Trophoblast cell (in vitro differentiated cells and primary cell): ENCODE data around the gene AFF4.
A peak's percentile ranks its signal among the peaks of the same experiment; 100 is the strongest.

ENCODE experiments used
- DNase-seq, 2 donors: peaks; one replicate each; pipeline ENCODE4 v3.0.0-alpha.2; 2016
- H2AFZ ChIP-seq: 2 replicates; pipeline ENCODE4 v1.6.1; 2013; ENCODE audit warnings: low read length, moderate library complexity, mild to moderate bottlenecking; ENCODE audit not compliant: insufficient read depth, poor library complexity
- H2AK5ac ChIP-seq: 2 replicates; pipeline ENCODE4 v1.6.1; 2013; ENCODE audit warnings: mild to moderate bottlenecking, low read length
- H2BK120ac ChIP-seq: 2 replicates; pipeline ENCODE4 v1.6.1; 2013; ENCODE audit warnings: low read length, mild to moderate bottlenecking, moderate library complexity; ENCODE audit not compliant: insufficient read depth, poor library complexity
- H2BK12ac ChIP-seq: 2 replicates; pipeline ENCODE4 v1.6.1; 2013; ENCODE audit warnings: mild to moderate bottlenecking, low read length, moderate library complexity
- H2BK5ac ChIP-seq: 2 replicates; pipeline ENCODE4 v1.6.1; 2013; ENCODE audit warnings: low read length, low read depth, moderate library complexity, mild to moderate bottlenecking; ENCODE audit not compliant: poor library complexity
- H3K14ac ChIP-seq: 2 replicates; pipeline ENCODE4 v1.6.1; 2013; ENCODE audit warnings: mild to moderate bottlenecking, low read length
- H3K18ac ChIP-seq: 2 replicates; pipeline ENCODE4 v1.6.1; 2013; ENCODE audit warnings: mild to moderate bottlenecking, low read length
- H3K23ac ChIP-seq: 2 replicates; pipeline ENCODE4 v1.6.1; 2013; ENCODE audit warnings: low read length
- H3K27ac ChIP-seq: 2 replicates; pipeline ENCODE4 v1.5.1; 2013; ENCODE audit warnings: low read depth, mild to moderate bottlenecking, inconsistent platforms, low read length, moderate library complexity
- H3K27me3 ChIP-seq: 2 replicates; pipeline ENCODE4 v1.6.1; 2013; ENCODE audit warnings: inconsistent platforms, mild to moderate bottlenecking, low read length, moderate library complexity; ENCODE audit not compliant: insufficient read depth
- H3K36me3 ChIP-seq, 2 experiments: 1 replicate in 1 of 2; 2 replicates in 1 of 2; pipeline ENCODE4 v1.6.1; 2013; ENCODE audit warnings: low read length in 2 of 2, mild to moderate bottlenecking in 2 of 2, moderate library complexity in 1 of 2; ENCODE audit not compliant: insufficient read depth in 2 of 2, control insufficient read depth in 1 of 2
- H3K4ac ChIP-seq: 2 replicates; pipeline ENCODE4 v1.6.1; 2013; ENCODE audit warnings: low read depth, mild to moderate bottlenecking, low read length, moderate library complexity
- H3K4me1 ChIP-seq, 2 experiments: 1 replicate in 1 of 2; 2 replicates in 1 of 2; pipeline ENCODE4 v1.6.1; 2013; ENCODE audit warnings: low read length in 2 of 2, mild to moderate bottlenecking in 2 of 2, moderate library complexity in 1 of 2; ENCODE audit not compliant: insufficient read depth in 2 of 2, control insufficient read depth in 1 of 2
- H3K4me2 ChIP-seq: 2 replicates; pipeline ENCODE4 v1.6.1; 2013; ENCODE audit warnings: inconsistent platforms, mild to moderate bottlenecking, low read length, moderate library complexity
- H3K4me3 ChIP-seq: 2 replicates; pipeline ENCODE4 v1.5.1; 2013; ENCODE audit warnings: mild to moderate bottlenecking, low read depth, low read length, inconsistent platforms
- H3K79me1 ChIP-seq: one replicate; pipeline ENCODE4 v1.6.1; 2013; ENCODE audit warnings: low read length
- H3K79me2 ChIP-seq: 2 replicates; pipeline ENCODE4 v1.6.1; 2013; ENCODE audit warnings: low read length, mild to moderate bottlenecking; ENCODE audit not compliant: control insufficient read depth, insufficient read depth, poor library complexity
- H3K9ac ChIP-seq: 2 replicates; pipeline ENCODE4 v1.6.1; 2013; ENCODE audit warnings: mild to moderate bottlenecking, low read length
- H3K9me3 ChIP-seq: 2 replicates; pipeline ENCODE4 v1.6.1; 2013; ENCODE audit warnings: low read depth, mild to moderate bottlenecking, control low read depth, inconsistent platforms, low read length; ENCODE audit not compliant: insufficient read depth
- H4K12ac ChIP-seq: 2 replicates; pipeline ENCODE4 v1.6.1; 2013; ENCODE audit warnings: low read depth, mild to moderate bottlenecking, low read length, moderate library complexity
- H4K8ac ChIP-seq: 2 replicates; pipeline ENCODE4 v1.6.1; 2013; ENCODE audit warnings: low read depth, mild to moderate bottlenecking, low read length, moderate library complexity
- H4K91ac ChIP-seq: one replicate; pipeline ENCODE4 v1.6.1; 2013; ENCODE audit warnings: low read depth, mild to moderate bottlenecking, low read length, moderate library complexity
- WGBS: extraction: QIAGEN DNeasy Blood & Tissue Kit; methylation state at CpG from one replicate; pipeline ENCODE4 v1.1.7; 2013; ENCODE audit warnings: missing lambda C conversion rate; ENCODE audit not compliant: insufficient read length, insufficient coverage; ENCODE audit errors: extremely low coverage; 5-methylcytosine and 5-hydroxymethylcytosine counted together

AFF4 gene

GRCh38 chr5:132877466-132877865, 86.0 kb downstream of the AFF4 start:
- Histone ChIP-seq H3K23ac (no peak overlapping the region), H3K4me1 (no peaks in the 10 kb centered on the region), H3K4ac (no peak overlapping the region), H4K8ac (no peak overlapping the region), H4K91ac (no peak overlapping the region), H2AFZ (no peak overlapping the region), H3K4me2 (no peak overlapping the region), H3K18ac (no peak overlapping the region), H3K9me3 (no peaks in the 10 kb centered on the region), H3K79me2 (no peaks in the 10 kb centered on the region), H3K27ac (no peak overlapping the region), H2BK12ac (no peak overlapping the region), H2AK5ac (no peak overlapping the region), H2BK120ac (no peak overlapping the region), H3K9ac (no peak overlapping the region), H2BK5ac (no peak overlapping the region), H3K36me3 (peaks cover 18 to 32% of the 10 kb centered on the region in 2 experiments), H3K79me1 (no peaks in the 10 kb centered on the region), H3K4me3 (no peak overlapping the region), H3K14ac (no peak overlapping the region), H4K12ac (no peak overlapping the region), H3K27me3 (no peaks in the 10 kb centered on the region)
- DNase-seq, result no peak
- WGBS, result no CpG with 5 or more reads among the region's 2 CpGs

- H3K4me1 ChIP-seq, result no peaks in the 10 kb centered on the region
- H2BK5ac ChIP-seq, result no peak overlapping the region
- no peak overlapping the region for H3K18ac ChIP-seq
- H3K27ac ChIP-seq, result no peak overlapping the region
- H2AFZ ChIP-seq, result no peak overlapping the region
- no peaks in the 10 kb centered on the region for H3K79me2 ChIP-seq
- peaks cover 12 to 36% of the 10 kb centered on the region in 2 experiments for H3K36me3 ChIP-seq
- no peak overlapping the region for H2AK5ac ChIP-seq
- no peak overlapping the region for H3K4ac ChIP-seq
- no peaks in the 10 kb centered on the region for H3K27me3 ChIP-seq
- no peak overlapping the region for H3K23ac ChIP-seq
- no peak overlapping the region for H3K4me2 ChIP-seq
- no peak overlapping the region for H4K12ac ChIP-seq
- H4K91ac ChIP-seq, result no peak overlapping the region
- peak in 1 of 2 donors; percentile 25 for DNase-seq
- no peak overlapping the region for H4K8ac ChIP-seq
- H2BK12ac ChIP-seq, result no peak overlapping the region
- H3K14ac ChIP-seq, result no peak overlapping the region
- no peak overlapping the region for H3K4me3 ChIP-seq
- WGBS, result no CpG with 5 or more reads among the region's 1 CpG
- no peaks in the 10 kb centered on the region for H3K9me3 ChIP-seq
- H3K79me1 ChIP-seq, result no peaks in the 10 kb centered on the region
- H2BK120ac ChIP-seq, result no peak overlapping the region
- H3K9ac ChIP-seq, result no peak overlapping the region
These were observed 87.2 kb downstream of the AFF4 start for GRCh38 chr5:132876020-132876759.

GRCh38 chr5:132873930-132874271, 89.5 kb downstream of the AFF4 start:
- Histone ChIP-seq H3K36me3 (peaks cover 10 to 36% of the 10 kb centered on the region in 2 experiments), H3K9me3 (no peaks in the 10 kb centered on the region), H4K8ac (no peak overlapping the region), H3K79me1 (no peaks in the 10 kb centered on the region), H3K27me3 (no peaks in the 10 kb centered on the region), H3K4me3 (no peak overlapping the region), H3K4me1 (no peaks in the 10 kb centered on the region), H2AFZ (no peak overlapping the region), H3K14ac (no peak overlapping the region), H3K79me2 (no peaks in the 10 kb centered on the region), H2AK5ac (no peak overlapping the region), H3K9ac (no peak overlapping the region), H2BK12ac (no peak overlapping the region), H3K18ac (no peak overlapping the region), H3K4ac (no peak overlapping the region), H3K4me2 (no peak overlapping the region), H2BK5ac (no peak overlapping the region), H4K91ac (no peak overlapping the region), H3K23ac (no peak overlapping the region), H4K12ac (no peak overlapping the region), H3K27ac (no peak overlapping the region), H2BK120ac (no peak overlapping the region)
- DNase-seq, result no peak
- WGBS, result no CpG with 5 or more reads among the region's 3 CpGs

- Histone ChIP-seq H3K9me3 (no peaks in the 10 kb centered on the region), H3K9ac (no peak within 1 kb of the TSS), H4K91ac (no peak within 1 kb of the TSS), H2AFZ (no peak within 1 kb of the TSS), H2AK5ac (no peak within 1 kb of the TSS), H2BK5ac (no peak within 1 kb of the TSS), H3K79me1 (no peaks in the 10 kb centered on the region), H3K4me1 (no peaks in the 10 kb centered on the region), H4K12ac (no peak within 1 kb of the TSS), H2BK12ac (no peak within 1 kb of the TSS), H3K14ac (no peak within 1 kb of the TSS), H4K8ac (no peak within 1 kb of the TSS), H3K36me3 (peaks cover 12 to 36% of the 10 kb centered on the region in 2 experiments), H3K27me3 (no peaks in the 10 kb centered on the region), H3K18ac (no peak within 1 kb of the TSS), H3K23ac (no peak within 1 kb of the TSS), H3K4ac (no peak within 1 kb of the TSS), H3K27ac (no peak within 1 kb of the TSS), H3K79me2 (no peaks in the 10 kb centered on the region), H2BK120ac (no peak within 1 kb of the TSS), H3K4me3 (no peak within 1 kb of the TSS), H3K4me2 (no peak within 1 kb of the TSS)
- WGBS, result no CpG with 5 or more reads among the region's 6 CpGs
- no peak for DNase-seq
These were observed 90.1 kb downstream of the AFF4 start, which contains the start of gene LEAP2 for GRCh38 chr5:132873119-132873929. LEAP2 (plus strand) TSS chr5:132873668; CDS start chr5:132873695, 27 bp downstream.
